Measurements from ENCODE around the gene MAPK8IP1. TPM values are rescaled to one million over a fixed set of nuclear protein-coding genes. Genes with fewer than 3 reads are reported as not detected.

MAPK8IP1 gene
- polyA plus RNA-seq, 1 donor = 8.6 TPM

DNA sequence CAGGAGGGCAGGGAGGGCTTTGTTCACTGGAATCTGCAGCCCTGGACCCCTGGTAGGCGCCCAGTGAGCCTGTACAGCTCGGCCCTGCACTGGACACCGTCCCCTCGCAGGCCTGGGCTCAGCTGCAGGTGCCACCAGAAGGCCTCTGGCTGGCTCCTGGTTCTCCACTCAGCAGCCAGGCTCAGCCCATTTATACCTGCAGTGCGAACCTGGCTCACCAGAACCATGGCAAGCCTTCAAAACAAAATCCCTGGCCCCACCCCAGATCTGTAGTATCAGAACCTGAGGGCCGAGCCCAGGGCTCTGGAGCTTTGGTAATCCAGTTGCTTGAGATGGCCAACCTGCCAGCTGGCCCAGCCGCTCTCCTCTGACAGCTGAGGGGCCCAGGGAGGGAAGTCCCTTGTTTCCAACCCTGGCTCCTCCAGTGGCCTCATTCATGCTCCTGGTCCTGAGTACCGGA is 22.5 kb downstream of the MAPK8IP1 start:
- no peak for DNase-seq

DNA sequence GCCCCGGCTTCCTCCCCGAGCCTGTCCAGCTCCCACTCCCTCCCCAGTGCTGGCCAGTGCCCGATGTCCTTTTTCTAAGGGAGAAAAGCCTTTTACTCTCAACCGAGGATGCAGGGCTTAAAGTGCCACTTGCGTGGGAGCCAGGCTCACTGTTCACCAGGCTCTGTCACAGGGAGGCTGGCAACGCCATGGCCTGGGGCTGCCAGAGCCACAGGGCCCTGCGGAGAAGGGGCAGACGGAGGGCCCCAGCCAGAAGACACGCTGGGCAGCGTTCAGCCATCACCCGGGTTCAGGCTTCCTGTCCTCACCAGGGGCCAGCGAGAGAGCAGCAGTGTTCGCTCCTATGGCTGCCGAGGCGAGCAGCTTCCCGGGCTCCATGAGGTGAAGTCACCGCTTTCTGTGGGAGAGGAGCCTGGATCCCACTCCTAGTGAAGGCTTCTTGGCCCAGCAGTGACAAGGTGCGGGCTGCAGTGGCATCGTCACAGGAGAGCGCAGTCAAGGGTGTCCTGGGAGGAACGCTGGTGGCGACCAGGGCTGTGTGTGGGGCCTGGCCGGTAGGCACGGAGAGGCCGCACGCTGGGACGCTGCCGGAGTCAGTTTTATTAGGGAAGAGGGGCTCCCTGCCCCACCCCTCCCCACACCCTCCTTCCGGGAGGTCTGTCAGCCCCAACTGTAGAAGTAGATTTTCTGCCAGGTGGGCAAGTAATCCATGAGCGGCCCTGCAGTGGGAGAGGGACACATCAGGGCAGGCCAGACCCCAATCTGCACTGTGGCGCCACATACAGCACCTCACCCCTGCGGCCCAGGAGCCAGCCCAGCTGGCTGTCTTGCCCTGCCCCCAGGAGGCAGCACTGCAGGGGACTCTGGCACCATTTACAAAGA is 24.4 kb downstream of the MAPK8IP1 start:
- DNase-seq = no peak

DNA sequence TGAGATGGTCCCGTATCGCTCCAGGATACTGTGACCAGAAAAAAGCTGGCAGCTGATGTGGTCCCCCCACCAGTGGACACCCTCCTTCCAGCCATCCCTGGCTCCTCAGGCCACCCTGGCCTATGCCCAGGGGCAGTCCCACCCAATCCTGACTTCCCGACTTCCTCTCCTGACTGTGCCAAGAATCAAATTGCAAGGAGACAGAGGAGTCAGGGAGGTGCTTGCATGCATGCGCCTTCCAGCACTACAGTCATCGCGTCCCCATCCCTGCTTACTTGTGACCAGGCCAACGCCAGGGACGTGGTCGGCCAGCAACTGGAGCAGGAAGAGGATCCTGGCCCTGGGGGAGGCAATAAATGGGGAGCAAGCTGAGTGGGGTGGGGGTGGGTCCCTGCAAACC is 25.2 kb downstream of the MAPK8IP1 start:
- no peak for DNase-seq

DNA sequence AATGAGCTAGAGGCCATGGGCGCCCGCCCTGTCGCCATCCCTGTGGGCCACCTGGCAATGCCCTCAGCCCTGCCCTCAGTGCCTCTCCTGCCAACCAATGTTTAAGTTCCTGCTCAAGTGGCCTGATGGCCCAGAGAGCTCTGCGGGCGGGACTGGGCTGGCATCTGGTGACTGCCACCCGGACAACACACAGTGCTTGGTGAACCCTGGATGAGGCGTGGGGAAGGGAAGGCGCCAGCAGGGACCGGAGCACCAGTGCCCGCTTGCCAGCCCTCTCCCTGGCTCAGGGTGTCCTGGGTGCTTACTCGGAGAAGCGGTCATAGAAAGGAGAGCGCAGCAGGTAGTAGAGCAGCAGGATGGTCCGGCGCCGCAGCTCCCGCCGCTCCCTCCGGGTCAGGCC is 28.1 kb downstream of the MAPK8IP1 start:
- DNase-seq = no peak

DNA sequence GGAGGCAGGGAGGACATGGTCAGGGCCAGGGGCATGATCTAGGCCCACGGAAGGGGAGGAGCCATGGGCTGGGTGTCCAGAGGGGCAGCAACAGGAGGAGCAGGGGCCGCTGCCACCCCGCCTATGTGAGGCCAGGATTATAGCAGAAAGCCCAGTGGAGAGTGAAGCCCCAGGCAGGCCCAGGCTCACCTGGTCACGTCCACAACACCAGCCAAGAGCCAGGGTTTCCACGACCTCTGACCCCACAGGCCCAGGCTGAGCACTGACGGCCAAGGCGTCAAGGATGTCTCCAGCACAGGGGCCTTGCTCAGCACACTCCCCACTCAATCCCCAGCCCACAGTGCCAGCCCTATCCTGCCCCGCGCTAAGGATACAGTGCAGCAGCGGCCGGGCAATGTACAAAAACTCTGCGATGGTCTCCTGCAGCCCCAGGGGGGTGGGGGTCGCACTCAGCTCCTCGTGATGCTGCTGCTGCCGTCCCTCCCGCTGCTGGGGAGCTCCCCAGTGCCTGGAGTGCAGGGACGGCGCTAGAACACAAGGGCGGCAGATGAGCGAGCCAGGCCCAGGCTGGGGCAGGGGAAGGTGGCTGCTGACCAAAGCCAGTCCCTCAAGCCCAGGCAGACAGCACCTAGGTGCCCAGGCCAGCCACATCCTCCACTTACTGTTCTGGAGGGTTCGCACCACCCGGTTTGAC is 28.6 kb downstream of the MAPK8IP1 start:
- no peak for DNase-seq

DNA sequence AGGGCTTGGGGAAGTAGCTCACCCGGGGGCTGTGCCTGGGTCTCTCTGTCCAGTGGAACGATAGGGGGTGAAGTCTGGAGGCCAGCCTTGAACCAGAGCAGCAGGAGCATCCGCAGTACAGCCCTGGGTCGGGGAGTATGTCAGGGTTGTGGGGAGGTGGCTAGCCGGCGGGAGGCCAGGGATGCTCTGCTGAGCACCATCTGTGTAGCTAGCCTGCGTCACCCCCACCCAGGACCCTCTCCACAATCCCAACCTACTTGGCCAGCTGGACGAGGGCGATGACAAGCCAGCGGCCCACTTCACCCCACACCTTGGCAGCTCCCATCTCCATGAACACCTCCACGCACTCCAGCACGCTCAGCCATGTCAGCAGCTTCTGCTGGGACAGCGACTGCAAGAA is 30.0 kb downstream of the MAPK8IP1 start:
- no peak for DNase-seq

DNA sequence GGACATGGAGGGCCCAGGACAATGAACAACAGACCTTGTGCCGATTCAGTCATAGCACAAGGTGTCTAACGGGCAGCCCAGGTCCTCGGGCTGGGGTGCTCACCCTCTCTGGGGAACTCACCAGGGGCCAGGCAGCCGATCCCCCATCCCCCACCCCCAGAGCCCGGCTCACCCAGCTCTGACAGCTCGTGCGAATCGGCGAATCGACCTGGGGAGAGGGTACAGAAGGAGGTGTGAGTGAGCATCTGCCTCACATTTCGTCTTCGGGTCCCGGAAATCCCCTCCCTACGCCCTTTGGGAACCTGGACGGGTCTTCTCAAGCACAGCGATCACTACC is 31.8 kb downstream of the MAPK8IP1 start:
- DNase-seq = no peak

DNA sequence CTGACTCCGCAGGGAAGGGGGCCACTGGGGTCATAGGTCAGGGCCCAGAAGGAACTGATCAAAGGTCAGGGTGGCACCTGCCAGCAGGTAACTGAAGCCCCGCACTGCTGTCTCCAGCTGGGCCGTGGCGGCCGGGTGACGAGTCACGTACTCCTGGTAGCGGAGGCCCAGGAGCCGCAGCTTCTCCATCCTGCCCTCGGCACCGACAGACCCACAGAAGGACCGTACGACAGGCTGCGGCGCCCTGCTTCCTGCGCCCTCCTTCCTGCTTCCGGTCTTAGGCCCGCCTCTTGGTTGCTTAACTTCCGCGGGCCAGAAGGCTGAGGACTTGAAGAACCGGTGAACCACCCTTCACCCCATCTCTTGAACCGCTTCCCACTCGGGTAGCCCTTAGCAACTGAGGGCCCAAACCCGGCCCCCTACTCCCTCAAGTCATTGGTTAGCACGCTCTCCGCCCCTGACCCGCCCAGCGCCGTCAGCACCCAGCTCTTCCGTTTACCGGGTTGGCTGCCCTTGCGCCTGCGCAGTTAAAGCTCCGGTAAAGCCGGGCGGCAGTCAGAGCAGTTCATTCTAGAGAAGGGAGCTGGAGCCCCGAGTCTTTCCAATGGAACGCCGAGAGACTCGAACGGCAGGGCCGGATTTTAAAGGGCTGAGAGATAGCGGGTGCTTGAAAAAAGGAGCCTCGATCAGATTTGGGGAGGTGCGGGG is 32.3 kb downstream of the MAPK8IP1 start, which contains the start of gene PEX16:
PEX16 (minus strand) TSS at position 255 of the 708 bp plus-strand sequence; CDS start at position 189, 66 bp downstream.
- peak; percentile 95 for DNase-seq

DNA sequence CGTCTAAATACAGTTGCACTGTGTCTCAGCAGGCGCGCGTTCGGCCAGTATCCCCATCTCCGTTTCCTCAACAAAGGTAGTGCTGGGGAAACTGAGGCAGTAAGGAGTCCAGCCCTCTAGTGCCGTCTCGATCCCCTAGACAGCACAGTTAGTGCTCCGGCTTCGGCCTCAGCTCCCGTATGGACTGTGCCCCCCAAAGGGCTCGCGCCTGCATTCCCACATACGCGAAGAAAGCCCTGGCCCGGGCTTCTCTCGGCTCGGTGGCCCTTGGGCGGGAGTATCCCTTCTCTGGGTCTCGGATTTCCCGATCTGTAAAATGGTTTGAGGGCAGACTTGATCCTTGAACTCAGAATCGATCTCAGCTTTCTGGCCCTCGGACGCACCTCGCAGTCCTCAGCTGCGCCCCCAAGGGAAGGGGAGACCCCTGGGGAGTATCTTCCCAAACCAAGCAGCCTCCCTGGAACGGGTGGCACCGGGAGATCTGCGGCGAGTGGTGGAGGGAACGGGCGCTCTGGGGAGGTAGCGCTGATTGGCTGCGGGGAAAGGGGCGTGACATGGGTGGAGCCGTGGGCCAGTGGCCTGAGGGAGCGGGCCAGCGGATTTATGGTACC is 33.0 kb downstream of the MAPK8IP1 start:
- no peak for DNase-seq

DNA sequence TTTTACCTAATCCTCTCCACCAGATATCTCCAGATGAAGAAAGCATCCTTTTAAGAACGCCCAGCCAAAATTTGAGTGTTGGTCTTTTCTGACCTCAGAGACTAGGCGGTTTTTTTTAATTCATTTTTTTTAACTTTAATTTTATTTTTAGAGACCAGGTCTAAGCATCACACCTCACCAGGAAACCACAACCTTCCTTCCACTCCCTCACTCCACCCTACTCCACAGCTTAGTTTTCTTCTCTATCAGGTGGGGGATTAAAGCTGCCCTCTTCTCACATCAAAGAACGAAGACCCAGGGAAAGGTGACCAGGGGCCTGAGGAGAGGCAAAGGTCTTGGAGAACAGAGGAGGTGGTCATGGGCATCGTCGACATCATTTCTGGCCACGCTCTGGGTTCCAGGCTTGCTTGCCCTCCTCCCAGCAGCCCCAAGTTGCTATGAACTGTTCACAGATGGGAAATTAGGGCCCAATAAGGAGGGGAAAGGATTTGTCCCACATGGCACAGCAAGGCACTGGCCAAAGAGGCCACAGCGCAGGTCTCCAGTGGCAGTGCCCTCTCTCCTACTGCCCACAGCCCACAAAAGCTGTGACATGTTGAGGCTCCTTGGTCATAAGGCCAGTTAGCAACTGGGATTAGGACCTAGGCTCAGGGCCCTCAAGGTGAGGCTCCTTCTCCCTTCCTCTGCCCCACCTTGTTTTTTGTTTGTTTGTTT is 33.7 kb downstream of the MAPK8IP1 start:
- no peak for DNase-seq

DNA sequence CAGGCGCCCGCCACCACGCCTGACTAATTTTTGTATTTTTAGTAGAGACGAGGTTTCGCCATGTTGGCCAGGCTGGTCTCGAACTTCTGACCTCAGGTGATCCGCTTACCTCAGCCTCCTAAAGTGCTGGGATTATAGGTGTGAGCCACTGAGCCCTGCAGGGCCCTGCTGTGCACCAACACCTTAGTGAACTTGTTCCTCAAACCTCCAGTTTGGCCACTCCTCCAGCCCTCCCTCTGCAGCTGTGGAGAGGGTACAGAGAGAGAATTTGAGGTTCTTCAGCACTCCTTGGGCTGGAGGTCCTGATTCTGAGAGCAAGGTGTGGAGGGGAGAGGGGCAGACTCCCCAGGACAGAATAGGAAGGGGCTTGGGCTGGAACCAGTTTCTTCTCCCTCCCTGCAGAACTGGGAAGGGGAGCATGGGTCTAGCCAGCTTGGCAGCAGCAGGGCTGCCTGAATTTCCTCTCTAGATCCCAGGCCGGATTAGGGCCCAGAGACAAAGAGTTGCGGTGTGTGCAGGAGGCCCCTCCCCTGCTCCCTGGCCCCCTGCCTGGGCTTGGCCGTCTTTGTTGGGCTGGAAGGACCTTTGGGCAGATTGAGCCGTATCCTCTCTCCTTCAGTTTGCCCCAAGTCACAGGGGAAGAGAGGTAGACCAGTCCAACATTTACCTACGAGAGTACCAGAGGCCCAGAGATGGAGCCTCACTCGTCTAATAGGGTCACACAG is 34.5 kb downstream of the MAPK8IP1 start:
- DNase-seq = no peak

DNA sequence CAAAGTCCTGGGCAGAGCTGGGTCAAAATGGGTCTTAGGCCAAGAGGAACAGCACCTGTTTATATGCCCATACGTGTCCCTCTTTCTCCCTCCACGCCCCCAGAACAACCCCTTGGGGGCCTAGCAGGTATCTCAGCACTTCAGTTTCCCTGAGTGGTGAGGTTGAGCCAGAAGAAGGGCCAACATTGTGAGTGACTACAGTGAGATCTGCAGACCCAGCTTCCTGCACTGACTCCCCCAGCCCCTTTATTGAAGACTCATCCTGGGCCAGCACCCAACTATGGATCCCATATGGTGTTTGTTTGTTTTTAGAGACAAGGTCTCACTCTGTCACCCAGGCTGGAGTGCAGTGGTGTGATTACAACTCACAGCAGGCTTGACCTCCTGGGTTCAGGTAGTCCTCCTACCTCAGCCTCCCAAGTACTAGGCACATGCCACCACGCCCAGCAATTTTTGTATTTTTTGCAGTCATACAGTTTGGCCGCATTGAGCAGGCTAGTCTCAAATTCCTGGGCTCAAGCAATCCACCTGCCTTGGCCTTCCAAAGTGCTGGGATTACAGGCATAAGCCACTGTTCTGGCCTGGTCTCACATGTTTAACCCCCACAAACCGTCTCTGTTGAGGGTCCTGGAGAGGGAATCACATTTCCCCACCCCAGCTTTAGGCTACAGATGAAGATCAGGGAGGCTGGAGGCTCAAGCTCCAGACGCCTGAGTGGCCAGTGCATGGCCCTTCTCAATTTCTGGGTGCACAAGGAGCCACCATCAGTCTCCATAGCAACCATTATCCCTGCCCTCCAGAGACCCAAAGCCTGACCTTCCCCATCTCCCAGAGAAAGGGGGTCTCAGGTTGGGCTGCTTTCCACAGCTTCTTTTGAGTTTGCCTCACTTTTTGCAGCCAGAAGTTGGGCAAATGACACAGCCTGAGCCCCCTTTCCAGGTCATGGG is 35.4 kb downstream of the MAPK8IP1 start:
- DNase-seq = no peak

DNA sequence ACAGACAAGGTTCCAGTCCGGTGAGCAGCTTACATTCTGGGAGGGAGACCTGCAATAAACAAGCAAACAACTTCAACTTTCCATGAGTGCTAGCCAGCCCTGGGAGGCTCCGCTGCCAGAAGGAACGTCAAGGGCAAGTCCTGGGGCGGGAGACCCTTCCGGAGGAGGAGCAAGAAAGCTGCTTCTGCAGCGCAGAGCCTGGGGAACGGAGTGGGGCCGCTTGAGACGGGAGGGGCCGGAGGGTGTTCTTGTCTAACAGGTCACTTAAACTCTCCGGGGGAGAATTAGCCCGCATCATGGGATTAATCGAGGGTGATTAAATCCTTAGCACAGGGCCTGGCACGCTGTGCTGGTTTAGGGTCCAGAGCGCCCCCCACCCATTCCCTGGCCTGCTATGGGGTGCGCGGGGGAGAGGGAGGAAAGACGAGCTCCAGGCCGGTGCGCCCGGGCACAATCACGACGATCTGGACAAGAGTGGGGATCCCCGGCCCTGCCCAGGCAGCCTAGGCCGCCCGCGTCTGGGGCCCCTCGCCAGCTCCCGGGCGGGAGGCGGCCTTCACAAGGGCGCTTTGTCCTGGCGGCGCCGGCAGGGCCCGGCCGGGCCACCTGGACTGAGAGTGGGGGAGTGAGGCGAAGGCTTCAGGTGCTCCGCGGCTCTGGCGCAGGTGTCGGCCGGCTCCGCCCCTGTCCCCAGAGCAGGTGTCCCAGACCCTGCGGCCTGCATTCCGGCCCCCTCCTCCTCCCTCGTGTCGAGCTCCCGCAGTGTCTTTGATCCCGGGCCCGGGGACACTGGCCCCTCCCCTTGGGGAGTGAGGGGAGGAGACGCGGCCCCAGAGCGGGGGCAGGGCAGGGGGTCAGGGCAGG is 36.3 kb downstream of the MAPK8IP1 start:
- DNase-seq = no peak

DNA sequence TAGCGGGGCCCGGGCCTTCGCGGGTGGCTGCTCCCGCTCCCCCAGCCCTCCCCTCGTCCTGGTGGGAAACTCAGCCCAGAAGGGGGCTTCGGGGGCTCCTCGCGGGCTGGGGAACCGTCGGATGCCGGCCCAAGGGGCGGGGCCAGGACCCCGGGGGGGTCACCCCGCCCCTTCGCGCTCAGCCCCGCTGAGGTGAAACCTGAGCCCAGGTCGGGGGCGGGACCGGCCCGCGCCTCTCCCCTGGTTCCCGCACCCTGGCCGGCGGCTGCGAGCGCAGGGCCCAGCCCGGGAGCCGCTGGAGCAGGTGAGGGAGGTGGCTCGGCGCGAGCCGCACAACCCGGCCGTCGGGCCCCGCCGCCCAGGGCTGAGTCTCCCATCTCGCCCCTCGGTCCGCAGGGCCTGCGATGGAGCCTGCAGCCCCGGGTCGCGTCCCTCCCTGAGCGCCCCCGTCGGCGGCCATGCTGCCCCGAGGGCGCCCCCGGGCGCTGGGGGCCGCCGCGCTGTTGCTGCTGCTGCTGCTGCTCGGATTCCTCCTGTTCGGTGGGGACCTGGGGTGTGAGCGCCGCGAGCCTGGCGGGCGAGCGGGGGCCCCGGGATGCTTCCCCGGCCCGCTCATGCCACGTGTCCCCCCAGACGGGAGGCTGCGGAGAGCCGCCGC is 37.1 kb downstream of the MAPK8IP1 start, which contains the start of gene LARGE2:
LARGE2 (plus strand) TSS at position 232 of the 658 bp plus-strand sequence; CDS start at position 459, 227 bp downstream.
- no peak for DNase-seq

DNA sequence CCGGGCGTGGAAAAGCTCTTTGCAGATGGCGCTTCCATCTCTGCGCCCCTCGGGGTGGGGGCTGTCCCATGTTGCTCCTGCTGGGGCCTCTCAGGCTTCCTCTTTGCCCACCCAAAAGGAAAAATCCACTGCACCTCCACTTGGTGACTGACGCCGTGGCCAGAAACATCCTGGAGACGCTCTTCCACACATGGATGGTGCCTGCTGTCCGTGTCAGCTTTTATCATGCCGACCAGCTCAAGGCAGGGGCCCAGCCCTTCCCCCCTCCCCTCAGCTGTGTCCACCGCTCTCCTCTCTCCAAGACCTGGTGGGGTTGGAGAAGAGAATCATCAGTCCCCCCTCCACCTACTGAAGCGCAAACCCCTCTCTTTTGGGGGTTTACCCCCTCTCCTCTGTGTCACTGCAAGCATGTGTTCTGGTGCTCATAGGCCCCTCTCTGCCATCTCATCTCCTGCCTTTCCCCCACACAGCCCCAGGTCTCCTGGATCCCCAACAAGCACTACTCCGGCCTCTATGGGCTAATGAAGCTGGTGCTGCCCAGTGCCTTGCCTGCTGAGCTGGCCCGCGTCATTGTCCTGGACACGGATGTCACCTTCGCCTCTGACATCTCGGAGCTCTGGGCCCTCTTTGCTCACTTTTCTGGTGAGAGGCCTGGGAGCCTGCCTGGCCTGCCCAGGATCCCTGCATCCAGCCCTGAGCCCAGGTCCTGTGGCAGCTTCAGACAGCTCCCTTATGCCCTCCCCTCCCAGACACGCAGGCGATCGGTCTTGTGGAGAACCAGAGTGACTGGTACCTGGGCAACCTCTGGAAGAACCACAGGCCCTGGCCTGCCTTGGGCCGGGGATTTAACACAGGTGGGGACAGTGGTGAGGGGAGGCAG is 38.8 kb downstream of the MAPK8IP1 start:
- no peak for DNase-seq

DNA sequence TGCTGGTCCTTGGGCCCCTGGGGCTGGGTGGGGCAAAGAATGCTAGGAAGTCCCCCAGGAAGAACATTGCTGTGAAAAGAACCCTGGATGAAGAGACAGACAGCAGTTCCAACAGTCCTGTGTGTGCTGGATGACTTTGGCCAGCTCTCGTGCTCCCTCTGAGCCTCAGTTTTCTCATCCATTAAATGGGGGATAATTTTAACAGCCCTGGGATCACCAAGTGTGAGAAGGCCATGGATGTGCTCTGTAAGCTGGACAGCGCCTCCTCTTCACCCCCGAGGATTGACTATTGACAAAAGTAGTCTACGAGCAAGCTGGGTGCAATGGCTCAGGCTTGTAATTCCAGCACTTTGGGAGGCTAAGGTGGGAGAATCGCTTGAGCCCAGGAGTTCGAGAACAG is 39.5 kb downstream of the MAPK8IP1 start:
- DNase-seq = no peak

DNA sequence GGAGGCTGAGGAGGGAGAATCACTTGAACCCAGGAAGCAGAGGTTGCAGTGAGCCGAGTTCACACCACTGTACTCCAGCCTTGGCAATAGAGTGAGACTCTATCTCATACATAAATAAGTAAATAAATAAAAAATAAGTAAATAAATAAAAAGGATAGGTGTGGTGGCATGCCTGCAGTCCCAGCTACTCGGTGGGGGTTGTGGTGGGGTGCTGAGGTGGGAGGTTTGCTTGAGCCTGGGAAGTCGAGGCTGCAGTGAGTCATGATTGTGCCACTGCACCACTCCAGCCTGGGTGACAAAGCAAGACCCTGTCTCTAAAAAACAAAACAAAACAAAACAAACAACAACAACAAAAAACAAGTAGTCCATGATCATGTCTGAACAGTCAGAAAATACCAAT is 40.1 kb downstream of the MAPK8IP1 start:
- no peak for DNase-seq

Data from left kidney (tissue), 2 donors.